GM18873 (cell line): Measurements from ENCODE around the gene MBLAC1.

Experiments used
- ATAC-seq: cut with Tn5 transposase; IDR thresholded peaks from one replicate; pipeline ENCODE4 v1.9.1; 2021; ENCODE audit warnings: mild to moderate bottlenecking, moderate library complexity, moderate number of reproducible peaks; ENCODE audit not compliant: unreplicated experiment, low FRiP score

MBLAC1 gene

DNA sequence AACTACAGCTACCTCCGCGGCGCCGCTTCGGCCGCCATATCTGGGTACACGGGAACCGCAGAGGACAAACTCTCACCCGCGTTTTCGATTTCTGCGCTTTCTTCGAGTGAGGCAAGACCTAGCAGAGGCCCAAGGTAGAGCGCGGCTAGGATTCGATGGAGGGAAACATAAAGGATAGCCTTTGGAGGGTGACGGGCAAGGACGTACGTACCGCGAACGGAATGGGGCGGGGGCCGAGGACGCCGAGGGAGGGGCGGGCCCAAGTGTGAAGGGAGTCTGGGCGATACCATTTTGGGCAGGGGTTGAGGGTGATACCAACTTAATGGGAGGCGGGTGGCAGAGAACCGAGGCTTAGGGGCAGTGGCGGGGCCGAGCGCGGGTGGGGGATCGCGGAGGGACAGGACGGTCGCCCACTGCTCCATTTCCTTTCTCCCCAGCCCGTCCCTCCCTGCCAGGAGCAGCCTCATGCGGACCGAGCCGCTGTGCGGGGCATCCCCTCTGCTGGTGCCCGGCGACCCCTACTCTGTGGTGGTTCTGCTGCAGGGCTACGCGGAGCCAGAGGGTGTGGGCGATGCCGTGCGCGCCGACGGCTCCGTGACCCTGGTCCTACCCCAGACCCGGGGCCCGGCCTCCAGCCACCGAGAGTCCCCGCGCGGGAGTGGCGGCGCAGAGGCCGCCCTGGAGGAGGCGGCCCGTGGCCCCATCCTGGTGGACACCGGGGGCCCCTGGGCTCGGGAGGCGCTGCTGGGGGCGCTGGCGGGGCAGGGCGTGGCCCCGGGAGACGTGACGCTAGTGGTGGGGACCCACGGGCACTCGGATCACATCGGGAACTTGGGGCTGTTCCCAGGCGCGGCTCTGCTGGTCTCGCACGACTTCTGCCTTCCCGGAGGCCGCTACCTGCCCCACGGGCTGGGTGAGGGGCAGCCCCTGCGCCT, at the start of gene MBLAC1:
Gene MBLAC1, plus strand, starts transcription at position 37 of the 935 bp plus-strand sequence. Its CDS starts 429 bp downstream, at position 466.
- peak; percentile 63 for ATAC-seq

DNA sequence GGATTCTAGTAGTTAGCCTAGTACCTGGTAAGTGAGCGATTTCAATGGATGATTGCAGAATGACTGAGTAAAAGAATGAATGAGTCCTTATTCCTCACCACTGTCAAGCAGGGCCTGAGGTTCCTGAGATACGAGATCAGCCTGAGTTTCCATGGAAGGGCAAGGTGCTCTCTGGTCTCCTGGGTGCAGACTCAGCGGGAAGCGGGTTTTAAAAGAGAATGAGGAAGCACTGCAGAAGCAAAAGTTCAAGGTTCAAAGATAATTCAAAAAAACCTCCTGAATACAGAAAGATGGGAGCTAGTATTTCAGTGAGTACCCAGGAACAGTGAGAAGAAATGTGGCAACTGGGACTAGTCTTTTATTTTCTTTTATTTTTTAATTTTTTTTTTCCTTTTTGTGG, 49.6 kb upstream of the MBLAC1 start:
- no peak for ATAC-seq

DNA sequence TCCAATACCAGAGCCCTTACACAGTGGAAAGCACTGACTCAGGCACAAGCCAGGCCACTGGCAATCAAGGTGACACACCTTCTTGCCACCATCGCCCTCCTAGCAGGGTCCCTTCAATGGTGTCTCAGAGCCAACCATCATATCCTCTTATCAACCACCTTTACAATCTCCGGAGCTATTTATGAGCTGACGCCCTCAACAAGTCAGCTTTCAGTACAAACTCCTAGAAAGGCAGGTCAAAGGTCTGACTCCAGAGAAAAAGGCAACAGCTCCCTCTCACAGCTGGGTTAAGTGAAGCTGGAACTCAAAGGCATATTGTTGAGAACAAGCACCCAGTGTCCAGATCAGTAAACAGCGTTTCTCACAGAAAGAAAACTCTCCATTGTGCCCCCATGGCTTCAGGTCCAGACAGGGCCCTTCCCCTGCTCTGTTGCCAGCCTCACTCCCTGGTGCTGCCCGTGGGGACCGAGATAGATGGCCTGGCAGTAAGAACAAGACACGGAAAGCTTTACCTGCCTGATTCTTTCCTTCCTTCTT, 47.7 kb upstream of the MBLAC1 start:
- no peak for ATAC-seq

DNA sequence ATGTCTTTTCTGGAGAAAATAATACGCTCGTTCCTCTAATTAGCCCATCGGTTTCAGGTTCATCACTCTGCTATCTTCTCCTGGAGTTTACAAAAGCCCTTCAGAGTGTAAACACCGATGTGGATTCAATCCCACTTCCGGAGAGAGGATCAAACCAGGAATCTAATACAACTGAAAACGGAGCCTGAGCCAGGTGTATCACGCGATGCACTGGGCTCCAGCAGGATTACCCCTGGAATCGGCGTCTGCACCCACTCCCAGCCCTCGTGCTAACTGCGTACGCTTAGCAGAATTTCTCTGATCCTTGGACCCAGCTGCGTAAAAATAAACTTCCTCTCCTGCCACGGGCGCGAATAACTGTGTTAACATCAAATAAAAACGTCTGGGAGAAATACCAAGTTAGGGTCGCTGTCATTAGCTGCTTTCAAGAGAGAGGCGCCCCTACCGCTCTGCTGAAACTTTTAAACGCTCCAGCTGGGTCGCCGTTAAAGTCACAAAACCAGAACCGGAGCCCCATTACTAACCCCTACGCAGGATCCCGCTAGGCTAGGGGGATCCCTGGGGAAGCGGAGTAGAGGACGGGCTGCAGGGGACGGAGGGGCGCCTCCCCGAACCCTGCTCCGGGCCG, 45.7 kb upstream of the MBLAC1 start:
- no peak for ATAC-seq

DNA sequence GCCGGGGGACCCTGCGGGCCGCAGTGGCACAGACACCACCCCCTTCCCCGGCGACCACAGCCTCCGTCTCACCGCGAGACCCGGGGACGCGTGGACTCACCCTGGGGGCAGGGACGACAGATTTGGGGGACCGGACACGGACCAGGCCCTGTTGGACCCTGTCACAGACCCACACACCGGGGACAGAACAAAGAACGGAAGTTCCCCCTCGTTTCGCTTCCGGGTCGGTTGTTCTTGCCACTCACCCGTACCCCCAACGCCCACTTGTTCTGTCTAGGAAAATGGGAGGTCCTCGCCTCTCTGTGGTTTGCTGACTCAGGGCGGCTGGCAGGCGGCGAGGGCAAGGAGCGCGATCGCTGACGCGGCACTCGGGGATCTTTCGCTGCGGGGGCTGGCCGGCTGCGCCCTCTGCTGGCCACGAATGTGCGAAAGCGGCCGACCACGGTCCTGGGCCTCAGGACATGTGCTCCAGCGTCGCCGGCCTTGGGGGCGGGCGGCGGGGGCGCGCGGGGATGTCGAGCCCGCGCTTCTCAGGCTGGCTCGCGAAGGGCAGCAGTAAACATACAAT, 45.1 kb upstream of the MBLAC1 start, which contains the start of gene ZNF3:
Gene ZNF3, minus strand, starts transcription at position 189 of the 568 bp plus-strand sequence. CDS start 4,366 bp downstream, outside the sequence.
- ATAC-seq: peak; percentile 77

GRCh38 chr7:100082978-100083377, 43.8 kb upstream of the MBLAC1 start:
- no peak for ATAC-seq

- ATAC-seq: no peak
Measured at GRCh38 chr7:100085515-100085914, 41.3 kb upstream of the MBLAC1 start.

DNA sequence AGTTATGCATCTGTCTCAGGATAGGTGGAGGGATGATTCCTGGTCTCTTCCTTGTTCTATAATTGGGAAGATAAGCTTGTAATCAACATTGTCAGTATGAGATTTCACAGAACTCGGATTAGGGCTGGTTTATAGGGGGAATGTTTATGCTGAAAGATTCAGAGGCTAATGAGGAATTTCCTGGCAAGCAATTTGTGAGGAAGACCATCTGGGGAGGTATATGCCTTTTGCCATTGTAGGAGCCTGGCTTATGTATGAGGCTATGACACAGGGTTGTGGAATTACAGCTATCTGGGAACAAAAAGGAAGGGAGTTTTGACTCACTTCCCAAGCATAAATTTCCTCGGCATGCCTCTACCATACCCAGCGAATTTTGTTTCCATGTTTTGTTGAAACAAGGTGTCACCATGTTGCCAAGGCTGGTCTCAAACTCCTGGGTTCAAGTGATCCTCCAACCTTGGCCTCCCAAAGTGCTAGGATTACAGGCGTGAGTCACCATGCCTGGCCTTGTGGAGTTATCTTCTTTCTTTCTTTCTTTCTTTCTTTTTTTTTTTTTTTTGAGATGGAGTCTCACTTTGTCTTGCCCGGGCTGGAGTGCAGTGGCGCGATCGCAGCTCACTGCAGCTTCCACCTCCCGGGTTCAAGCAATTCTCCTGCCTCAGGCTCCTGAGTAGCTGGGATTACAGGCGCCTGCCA, 39.6 kb upstream of the MBLAC1 start:
- no peak for ATAC-seq

DNA sequence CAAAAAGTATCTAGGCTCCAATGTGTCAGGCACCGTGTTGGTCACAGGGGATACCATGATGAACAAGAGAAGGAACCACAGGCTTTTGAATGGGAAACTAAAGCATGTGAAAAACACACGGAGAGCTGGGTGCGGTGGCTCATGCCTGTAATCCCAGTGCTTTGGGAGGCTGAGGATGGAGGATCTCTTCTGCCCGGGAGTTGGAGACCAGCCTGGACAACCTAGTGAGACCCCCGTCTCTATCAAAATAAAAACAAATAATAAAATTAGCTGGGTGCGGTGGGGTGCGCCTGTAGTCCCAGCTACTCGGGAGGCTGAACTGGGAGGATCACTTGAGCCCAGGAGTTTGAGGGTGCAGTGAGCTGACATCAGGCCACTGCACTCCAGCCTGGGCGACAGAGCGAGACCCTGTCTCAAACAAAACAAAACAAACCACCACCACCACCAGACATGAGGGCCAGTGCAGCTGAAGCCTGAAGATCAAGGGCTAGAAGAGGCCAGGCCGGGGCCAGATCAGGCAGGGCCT, 38.6 kb upstream of the MBLAC1 start:
- ATAC-seq: no peak

DNA sequence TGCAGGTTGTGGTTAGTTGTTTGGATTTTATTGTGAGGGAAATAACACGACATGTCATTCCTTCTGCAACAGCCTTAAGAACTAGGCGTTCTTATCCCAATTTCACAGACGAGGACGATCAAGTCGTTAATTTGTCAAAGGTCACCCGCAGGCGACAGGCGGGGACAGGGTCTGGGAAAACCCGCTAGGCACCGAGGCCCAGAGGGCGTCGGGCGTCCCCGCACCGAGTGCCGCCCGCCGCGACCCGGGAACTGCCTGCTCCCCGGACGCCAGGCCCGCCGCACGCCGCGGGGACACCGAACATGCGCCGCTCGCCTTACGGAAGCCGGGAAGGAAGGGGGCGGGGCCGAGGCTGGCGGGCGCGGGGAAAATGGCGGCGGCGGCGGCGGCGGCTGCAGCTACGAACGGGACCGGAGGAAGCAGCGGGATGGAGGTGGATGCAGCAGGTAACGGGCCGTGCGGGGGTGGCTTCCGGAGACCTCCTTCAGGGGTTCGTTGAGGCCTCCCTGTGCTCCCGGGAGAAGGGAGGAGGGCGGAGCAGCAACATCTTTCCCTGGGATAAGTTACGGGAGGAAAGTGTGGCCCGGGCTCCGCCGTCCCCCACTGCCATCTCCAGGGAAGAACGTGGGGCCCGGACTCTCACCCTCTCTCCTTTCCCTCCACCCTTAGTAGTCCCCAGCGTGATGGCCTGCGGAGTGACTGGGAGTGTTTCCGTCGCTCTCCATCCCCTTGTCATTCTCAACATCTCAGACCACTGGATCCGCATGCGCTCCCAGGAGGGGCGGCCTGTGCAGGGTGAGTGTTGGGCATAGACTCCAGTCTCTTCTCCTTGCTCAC, 37.9 kb upstream of the MBLAC1 start, which contains the start of gene COPS6:
Gene COPS6, plus strand, starts transcription at position 349 of the 837 bp plus-strand sequence. Its CDS starts 22 bp downstream, at position 371.
- ATAC-seq: no peak

DNA sequence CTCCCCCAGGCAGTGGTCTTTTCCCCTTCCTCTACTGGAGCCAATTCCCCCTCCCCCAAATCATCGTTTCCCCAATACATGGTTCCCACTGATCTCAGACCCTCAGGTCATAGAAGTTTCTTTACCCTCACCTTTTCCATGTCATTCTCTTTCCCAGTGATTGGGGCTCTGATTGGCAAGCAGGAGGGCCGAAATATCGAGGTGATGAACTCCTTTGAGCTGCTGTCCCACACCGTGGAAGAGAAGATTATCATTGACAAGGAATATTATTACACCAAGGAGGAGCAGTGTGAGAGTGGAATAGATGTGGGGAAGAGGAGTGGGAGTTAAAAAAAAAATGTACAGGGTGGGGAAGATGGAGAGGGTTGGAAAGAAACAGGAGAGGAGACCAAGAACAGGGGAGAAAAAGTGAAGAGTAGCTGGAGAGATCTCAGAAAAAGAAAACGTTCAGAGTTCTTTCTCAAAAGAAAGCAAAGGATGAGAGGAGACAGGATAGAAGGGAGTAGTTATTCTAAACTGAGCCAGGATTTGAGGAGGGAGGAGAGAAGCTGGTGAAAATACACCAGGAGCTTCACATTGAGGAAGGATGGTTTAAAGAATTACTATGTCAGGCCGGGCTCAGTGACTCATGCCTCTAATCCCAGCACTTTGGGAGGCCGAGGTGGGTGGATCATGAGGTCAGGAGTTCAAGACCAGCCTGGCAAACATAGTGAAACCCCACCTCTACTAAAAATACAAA, 37.1 kb upstream of the MBLAC1 start:
- ATAC-seq: no peak

DNA sequence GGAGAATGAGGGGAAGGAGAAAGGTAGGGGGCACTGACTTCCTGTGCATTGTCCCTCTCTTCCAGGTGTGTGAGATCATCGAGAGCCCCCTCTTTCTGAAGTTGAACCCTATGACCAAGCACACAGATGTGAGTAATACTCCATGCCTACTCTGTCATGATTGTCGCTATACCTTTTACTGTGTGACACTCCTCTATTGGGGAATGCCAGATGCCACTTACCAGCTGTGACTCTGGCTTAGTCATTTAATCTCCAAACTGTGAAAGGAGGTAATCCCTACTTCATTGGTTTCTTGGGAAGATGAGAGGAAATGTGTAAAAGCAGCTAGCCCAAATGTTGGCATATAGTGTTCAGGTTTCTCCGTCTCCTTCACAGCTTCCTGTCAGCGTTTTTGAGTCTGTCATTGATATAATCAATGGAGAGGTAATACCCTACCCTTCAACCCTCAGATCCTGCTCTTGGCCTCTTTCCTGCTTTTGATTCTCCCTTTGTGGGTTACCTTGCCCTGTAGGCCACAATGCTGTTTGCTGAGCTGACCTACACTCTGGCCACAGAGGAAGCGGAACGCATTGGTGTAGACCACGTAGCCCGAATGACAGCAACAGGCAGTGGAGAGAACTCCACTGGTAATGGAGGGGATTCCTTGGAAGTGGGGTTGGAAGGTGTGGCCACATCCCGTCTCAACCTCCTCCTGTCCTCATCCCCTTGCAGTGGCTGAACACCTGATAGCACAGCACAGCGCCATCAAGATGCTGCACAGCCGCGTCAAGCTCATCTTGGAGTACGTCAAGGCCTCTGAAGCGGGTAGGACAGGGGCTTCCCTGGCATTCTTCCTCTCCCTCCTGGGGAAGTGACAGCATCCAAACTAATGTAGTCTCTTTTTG, 36.0 kb upstream of the MBLAC1 start:
- no peak for ATAC-seq

GRCh38 chr7:100091411-100092181, 35.2 kb upstream of the MBLAC1 start:
- ATAC-seq: no peak

GRCh38 chr7:100093054-100093453, 33.7 kb upstream of the MBLAC1 start:
- ATAC-seq: no peak

GRCh38 chr7:100093498-100093897, 33.3 kb upstream of the MBLAC1 start:
- no peak for ATAC-seq

DNA sequence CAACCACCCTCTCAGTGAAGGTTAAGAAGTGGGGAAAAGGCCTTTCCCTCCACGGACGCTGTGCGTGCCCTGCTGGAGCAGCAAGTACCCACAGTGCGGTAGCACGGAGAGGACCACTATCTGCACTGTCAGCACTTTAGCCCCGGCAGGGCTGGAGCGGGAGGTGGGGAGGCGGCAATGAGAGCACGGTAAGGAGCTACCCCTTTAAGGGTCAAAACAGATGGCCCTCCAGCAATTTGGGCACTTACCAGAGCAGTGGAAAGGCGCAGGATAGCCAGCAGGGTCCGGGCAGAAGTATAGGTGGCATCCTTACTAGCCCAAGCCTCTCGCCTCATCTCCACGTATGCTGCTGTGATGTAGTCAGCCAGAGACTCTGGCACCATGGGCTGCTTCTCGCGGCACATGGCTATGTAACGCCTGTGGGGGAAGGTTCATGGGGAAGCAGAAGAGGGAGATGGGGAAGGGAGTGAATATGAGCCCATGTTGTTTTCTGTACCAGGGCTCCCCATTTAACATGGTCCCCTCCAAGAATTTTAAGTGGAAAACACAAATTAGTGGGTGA, 32.8 kb upstream of the MBLAC1 start:
- no peak for ATAC-seq
